Endometrial microvascular endothelial cells (primary cell): ENCODE results near the gene RAPGEFL1. TPM values are rescaled to one million over a fixed set of nuclear protein-coding genes. Genes with fewer than 3 reads are reported as not detected.

Experiments used
- in situ Hi-C: cut with HindIII; loops from 2 replicates; pipeline ENCODE4 v1.10.0; 2017; ENCODE audit warnings: low sequenced_read_pairs, low pct_unique_long_range_greater_than_20kb; ENCODE audit errors: inconsistent ontology term
- total RNA-seq: library from RNA; depleted of rRNA; stranded (reverse); fragments of >200 nt; gene quantifications from one replicate; pipeline ENCODE4 v1.2.3, GENCODE V29; 2015; ENCODE audit errors: inconsistent ontology term

RAPGEFL1 gene
- total RNA-seq, 1 donor from 2014 or later: 2.6 TPM

GRCh38 chr17:40244255-40244654, 67.0 kb downstream of the RAPGEFL1 start:
- in situ Hi-C loops: no loop called here

Other genes with a start within 250 kb of the RAPGEFL1 start
- gene ORMDL3, start 249.9 kb upstream of the RAPGEFL1 start, total RNA-seq: 13.8 TPM
- not detected for gene LRRC3C, start 249.7 kb upstream of the RAPGEFL1 start, total RNA-seq
- gene GSDMA, start 214.5 kb upstream of the RAPGEFL1 start, total RNA-seq: not detected
- 212 TPM for gene PSMD3, start 196.7 kb upstream of the RAPGEFL1 start, total RNA-seq
- 25.4 TPM for gene CSF3, start 162.0 kb upstream of the RAPGEFL1 start, total RNA-seq
- gene MED24, start 123.1 kb upstream of the RAPGEFL1 start, total RNA-seq: 135 TPM
- gene THRA, start 114.5 kb upstream of the RAPGEFL1 start, total RNA-seq: 17.8 TPM
- 2.2 TPM for gene NR1D1, start 76.9 kb upstream of the RAPGEFL1 start, total RNA-seq
- gene MSL1, start 55.5 kb upstream of the RAPGEFL1 start, total RNA-seq: 78.9 TPM
- gene CASC3, start 36.9 kb upstream of the RAPGEFL1 start, total RNA-seq: 48.9 TPM
- 7.3 TPM for gene WIPF2, start 41.8 kb downstream of the RAPGEFL1 start, total RNA-seq
- gene CDC6, start 110.4 kb downstream of the RAPGEFL1 start, total RNA-seq: 40.8 TPM
- gene RARA, start 131.7 kb downstream of the RAPGEFL1 start, total RNA-seq: 32.1 TPM
- gene GJD3, start 187.3 kb downstream of the RAPGEFL1 start, total RNA-seq: not detected
- gene TOP2A, start 240.4 kb downstream of the RAPGEFL1 start, total RNA-seq: 113 TPM